Measurements from ENCODE around the gene TMEM272. TPM values are rescaled to one million over a fixed set of nuclear protein-coding genes. Genes with fewer than 3 reads are reported as not detected.
A peak's percentile ranks its signal among the peaks of the same experiment; 100 is the strongest.

Gene TMEM272, protein sequence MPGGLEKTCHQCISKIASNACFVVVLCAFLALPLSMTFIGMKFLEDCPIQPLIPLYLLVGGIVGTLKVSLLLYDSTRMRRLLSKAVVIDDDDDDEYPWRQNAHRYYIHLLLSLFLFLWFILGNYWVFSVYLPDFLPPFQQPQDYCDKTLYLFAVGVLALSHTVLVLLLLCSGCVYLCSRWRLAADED
- total RNA-seq: under 1 TPM in 2 of 4 donors, not detected in 2; 0.40 to 0.57 TPM

DNA sequence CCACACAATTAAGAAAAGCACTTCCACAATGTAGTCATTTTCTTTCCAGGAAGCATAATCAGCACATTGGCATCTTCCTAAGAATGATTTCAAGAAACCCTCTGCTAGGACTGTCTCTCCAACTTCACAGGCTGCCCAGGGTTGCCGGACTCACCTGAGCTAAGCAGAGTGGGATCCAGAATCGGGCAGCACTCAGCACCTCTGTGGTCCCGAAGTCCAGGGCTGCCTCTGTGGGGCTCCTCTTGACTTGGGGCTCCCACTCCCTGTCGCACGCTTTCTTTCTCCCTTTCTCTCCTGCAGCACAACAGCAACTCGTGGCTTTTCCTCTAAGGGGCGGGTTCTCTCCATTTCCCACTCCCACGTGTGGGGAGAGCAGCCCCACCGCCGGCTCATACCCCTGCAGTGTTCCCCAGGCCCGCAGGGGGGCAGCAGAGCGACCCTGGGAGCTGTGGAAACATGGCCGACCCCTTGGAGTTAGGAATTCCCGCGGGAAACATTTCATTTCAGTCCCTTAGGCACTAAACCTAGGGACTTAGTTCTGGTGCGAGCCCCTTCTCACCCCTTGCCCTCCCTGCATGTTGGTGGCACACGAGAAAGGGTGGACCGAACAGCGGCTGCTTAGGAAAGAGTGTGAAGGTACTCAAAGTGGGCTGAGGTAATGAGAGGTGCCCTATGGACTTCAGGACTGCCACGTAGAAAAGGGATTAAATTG, at the start of gene TMEM272:
TMEM272 (minus strand) TSS at position 316 of the 712 bp plus-strand sequence. CDS start 6,647 bp downstream, outside the sequence.
- H3K27ac ChIP-seq: no peak within 1 kb of the TSS
- peak; percentile 29 to 72 (median 71) for DNase-seq
- H3K4me1 ChIP-seq: peaks cover 0 to 13% (median 0%) of the 10 kb centered on the region in 4 donors
- no peaks in the 10 kb centered on the region for H3K27me3 ChIP-seq
- TF ChIP-seq POLR2A (IDR thresholded peaks at IDR 0.05): no peak
- TF ChIP-seq, protein P1, sequence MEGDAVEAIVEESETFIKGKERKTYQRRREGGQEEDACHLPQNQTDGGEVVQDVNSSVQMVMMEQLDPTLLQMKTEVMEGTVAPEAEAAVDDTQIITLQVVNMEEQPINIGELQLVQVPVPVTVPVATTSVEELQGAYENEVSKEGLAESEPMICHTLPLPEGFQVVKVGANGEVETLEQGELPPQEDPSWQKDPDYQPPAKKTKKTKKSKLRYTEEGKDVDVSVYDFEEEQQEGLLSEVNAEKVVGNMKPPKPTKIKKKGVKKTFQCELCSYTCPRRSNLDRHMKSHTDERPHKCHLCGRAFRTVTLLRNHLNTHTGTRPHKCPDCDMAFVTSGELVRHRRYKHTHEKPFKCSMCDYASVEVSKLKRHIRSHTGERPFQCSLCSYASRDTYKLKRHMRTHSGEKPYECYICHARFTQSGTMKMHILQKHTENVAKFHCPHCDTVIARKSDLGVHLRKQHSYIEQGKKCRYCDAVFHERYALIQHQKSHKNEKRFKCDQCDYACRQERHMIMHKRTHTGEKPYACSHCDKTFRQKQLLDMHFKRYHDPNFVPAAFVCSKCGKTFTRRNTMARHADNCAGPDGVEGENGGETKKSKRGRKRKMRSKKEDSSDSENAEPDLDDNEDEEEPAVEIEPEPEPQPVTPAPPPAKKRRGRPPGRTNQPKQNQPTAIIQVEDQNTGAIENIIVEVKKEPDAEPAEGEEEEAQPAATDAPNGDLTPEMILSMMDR (IDR thresholded peaks at IDR 0.05): peak in 5 of 6 experiments; percentile 46 to 81 (median 73)
- H3K36me3 ChIP-seq: no peaks in the 10 kb centered on the region
- no peaks in the 10 kb centered on the region for H3K9me3 ChIP-seq
- H3K4me3 ChIP-seq: peak within 1 kb of the TSS in 2 of 4 donors; percentile 33 to 47

DNA sequence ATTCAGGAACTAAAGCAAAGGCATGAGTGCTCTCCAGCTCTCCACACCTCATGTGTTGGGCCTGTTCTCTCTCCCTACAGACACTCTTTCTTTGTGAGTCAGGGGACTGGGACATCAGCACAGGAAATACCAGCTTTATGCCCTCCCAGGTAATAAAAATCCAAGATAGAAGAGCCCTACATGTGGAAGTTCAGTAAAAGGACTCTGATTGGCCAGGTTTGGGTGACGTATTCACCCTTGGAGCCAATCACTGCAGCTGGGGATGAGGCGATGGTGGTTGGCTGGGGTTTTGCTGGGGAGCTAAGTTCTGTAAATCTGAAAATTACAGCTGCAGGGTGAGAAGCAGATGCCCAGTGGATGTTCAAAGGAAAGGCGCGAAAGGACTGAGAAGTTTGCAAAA, 49.3 kb upstream of the TMEM272 start:
- DNase-seq: no peak
- no peak overlapping the region for H3K4me3 ChIP-seq
- no peaks in the 10 kb centered on the region for H3K27me3 ChIP-seq
- no peaks in the 10 kb centered on the region for H3K9me3 ChIP-seq
- TF ChIP-seq, protein P1 (IDR thresholded peaks at IDR 0.05): no peak
- TF ChIP-seq POLR2A (IDR thresholded peaks at IDR 0.05): no peak
- no peaks in the 10 kb centered on the region for H3K36me3 ChIP-seq
- H3K27ac ChIP-seq: no peak overlapping the region
- H3K4me1 ChIP-seq: no peaks in the 10 kb centered on the region

DNA sequence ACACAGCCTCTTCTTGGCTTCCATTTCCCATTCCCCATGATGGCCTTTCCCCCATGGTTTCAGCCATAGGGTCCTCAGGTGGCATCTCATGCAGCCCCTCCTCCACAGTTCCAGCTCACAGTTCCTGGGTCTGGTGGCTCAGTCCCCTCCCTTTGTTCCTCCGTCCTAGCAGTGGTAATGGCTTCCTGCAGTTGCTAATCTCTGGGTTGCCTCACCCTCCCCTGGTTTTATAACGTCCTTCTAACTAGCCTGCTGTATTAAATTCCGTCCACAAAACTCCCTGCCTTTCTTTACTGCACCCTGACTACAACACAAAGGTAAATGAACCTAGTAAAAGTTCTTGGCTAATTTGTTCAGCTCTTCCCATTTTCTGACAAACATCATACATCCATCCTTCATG, 47.7 kb upstream of the TMEM272 start:
- H3K27ac ChIP-seq: no peak overlapping the region
- no peak for TF ChIP-seq POLR2A (IDR thresholded peaks at IDR 0.05)
- TF ChIP-seq, protein P1 (IDR thresholded peaks at IDR 0.05): no peak
- H3K27me3 ChIP-seq: no peaks in the 10 kb centered on the region
- no peaks in the 10 kb centered on the region for H3K36me3 ChIP-seq
- H3K9me3 ChIP-seq: no peaks in the 10 kb centered on the region
- no peak for DNase-seq
- H3K4me1 ChIP-seq: no peaks in the 10 kb centered on the region
- H3K4me3 ChIP-seq: no peak overlapping the region

DNA sequence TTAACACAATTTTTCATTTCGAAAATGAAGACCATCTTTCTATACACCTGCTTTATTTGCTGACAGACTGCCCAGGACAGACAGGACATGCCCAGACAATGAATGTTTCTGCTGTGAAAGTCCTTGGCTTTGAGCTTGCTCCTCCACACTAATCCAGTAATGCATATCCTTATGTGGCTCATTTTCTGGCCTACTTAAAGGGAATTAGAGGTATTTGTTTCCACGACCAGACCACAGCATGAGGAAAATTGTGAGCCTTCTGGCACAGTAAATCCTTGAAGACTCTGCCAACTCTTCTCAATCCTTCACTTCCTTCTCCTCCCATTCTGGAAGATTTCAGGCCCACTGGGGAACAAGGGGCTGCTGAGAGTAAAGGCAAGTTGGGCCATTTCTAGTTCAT, 42.5 kb upstream of the TMEM272 start:
- H3K9me3 ChIP-seq: peaks cover 0 to 9% (median 0%) of the 10 kb centered on the region in 4 donors
- DNase-seq: no peak
- TF ChIP-seq POLR2A (IDR thresholded peaks at IDR 0.05): no peak
- TF ChIP-seq, protein P1 (IDR thresholded peaks at IDR 0.05): no peak
- H3K36me3 ChIP-seq: no peaks in the 10 kb centered on the region
- H3K27ac ChIP-seq: no peak overlapping the region
- no peaks in the 10 kb centered on the region for H3K4me1 ChIP-seq
- no peak overlapping the region for H3K4me3 ChIP-seq
- no peaks in the 10 kb centered on the region for H3K27me3 ChIP-seq

DNA sequence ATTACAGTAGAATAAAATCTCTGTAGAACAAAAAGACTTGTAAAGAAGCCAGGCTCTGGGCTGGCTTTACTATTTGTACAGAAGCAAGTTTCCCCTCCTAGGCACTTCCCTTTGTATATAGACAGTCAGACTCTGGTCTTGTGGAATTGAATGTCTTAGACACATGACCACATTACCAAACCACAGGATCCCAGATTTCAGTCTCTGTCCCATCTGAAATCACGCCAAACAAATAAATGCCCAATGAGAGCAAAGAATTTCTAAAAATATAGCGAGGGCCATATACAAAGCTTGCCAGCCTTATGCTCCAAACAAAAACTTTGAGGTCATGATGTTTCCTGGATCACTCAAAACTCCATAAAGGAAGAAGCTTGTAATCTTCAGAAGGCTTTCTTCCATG, 40.7 kb upstream of the TMEM272 start:
- Histone ChIP-seq H3K9me3 (peaks cover 0 to 9% (median 0%) of the 10 kb centered on the region in 4 donors), H3K4me3 (no peak overlapping the region), H3K27me3 (no peaks in the 10 kb centered on the region), H3K4me1 (no peaks in the 10 kb centered on the region), H3K27ac (no peak overlapping the region), H3K36me3 (no peaks in the 10 kb centered on the region)
- TF ChIP-seq, protein P1 (IDR thresholded peaks at IDR 0.05): no peak
- TF ChIP-seq POLR2A (IDR thresholded peaks at IDR 0.05): no peak
- no peak for DNase-seq

Measured in Peyer's patch (tissue), 4 donors.